Tibial nerve (tissue), 4 donors: Measurements from ENCODE around the gene ALG6. TPM values are rescaled to one million over a fixed set of nuclear protein-coding genes. Genes with fewer than 3 reads are reported as not detected.
"Not testable (repeated sequence)": the region's sequence is repeated elsewhere in the genome, so short reads cannot be mapped to it uniquely, and the experiment has no call there.

Experiments used
- DNase-seq, 2 donors: peaks; one replicate each; pipeline ENCODE4 v3.0.0-alpha.2; 2019; ENCODE audit warnings: low spot score in 2 of 2
- H3K27ac ChIP-seq, 4 donors: fragments of 200-600 bp; sonication (generic) in 3 of 4; one replicate each; pipeline ENCODE4 v1.5.1; 2017 to 2019; ENCODE audit warnings: mild to moderate bottlenecking in 1 of 4
- H3K27me3 ChIP-seq, 2 donors: fragments of 200-600 bp; sonication (generic) in 1 of 2; one replicate each; pipeline versions ENCODE4 v1.5.1 to v1.6.0; 2017 to 2019
- H3K36me3 ChIP-seq, 3 donors: fragments of 200-600 bp; sonication (generic); one replicate each; pipeline ENCODE4 v1.5.1; 2018 to 2019
- H3K4me1 ChIP-seq, 4 donors: fragments of 200-600 bp; sonication (generic) in 3 of 4; one replicate each; pipeline ENCODE4 v1.5.1; 2017 to 2019
- H3K4me3 ChIP-seq, 4 donors: fragments of 200-600 bp; sonication (generic) in 3 of 4; one replicate each; pipeline ENCODE4 v1.5.1; 2017 to 2019; ENCODE audit warnings: mild to moderate bottlenecking in 1 of 4, moderate library complexity in 1 of 4
- H3K9me3 ChIP-seq, 4 donors: fragments of 200-600 bp; sonication (generic) in 3 of 4; one replicate each; pipeline ENCODE4 v1.5.1; 2017 to 2019
- CTCF ChIP-seq, 5 experiments: fragments of 200-600 bp in 3 of 5; fragments of 450-650 bp in 2 of 5; sonication (generic) in 3 of 5; IDR thresholded peaks; one replicate each; pipeline ENCODE4 v1.5.1; 2016 to 2019; ENCODE audit warnings: antibody characterized with exemption in 5 of 5, mild to moderate bottlenecking in 3 of 5, moderate library complexity in 2 of 5
- EP300 ChIP-seq, 2 donors: sonication (generic); formaldehyde crosslinking; IDR thresholded peaks; one replicate each; pipeline ENCODE4 v1.6.1; 2017; ENCODE audit warnings: antibody characterized with exemption in 2 of 2, mild to moderate bottlenecking in 1 of 2
- POLR2A ChIP-seq, 2 donors: fragments of 450-650 bp; IDR thresholded peaks; one replicate each; pipeline ENCODE4 v1.6.1; 2017; ENCODE audit warnings: antibody characterized with exemption in 2 of 2, mild to moderate bottlenecking in 2 of 2, moderate library complexity in 2 of 2
- WGBS, 2 donors: methylation state at CpG; one replicate each; pipeline ENCODE4 v1.1.5; 2018; 5-methylcytosine and 5-hydroxymethylcytosine counted together
- total RNA-seq, 4 donors: library from RNA; depleted of rRNA; stranded (reverse); fragments of >200 nt; gene quantifications; one replicate each; pipeline ENCODE4 v1.1.0, GENCODE V29; 2016

ALG6 gene
- total RNA-seq, 4 donors from 2014 or later = 6.6 to 16.8 (median 13.5) TPM

- H3K9me3 ChIP-seq = no peaks in the 10 kb centered on the region
- peaks cover 0 to 11% of the 10 kb centered on the region in 2 donors for H3K27me3 ChIP-seq
- no peak for DNase-seq
- WGBS, 2 donors = 94 to 95% methylated on average over 5 of the region's 5 CpGs
- no peak overlapping the region for H3K27ac ChIP-seq
- no peaks in the 10 kb centered on the region for H3K36me3 ChIP-seq
- TF ChIP-seq CTCF (IDR thresholded peaks at IDR 0.05) (no peak), EP300 (IDR thresholded peaks at IDR 0.05) (no peak), POLR2A (IDR thresholded peaks at IDR 0.05) (no peak)
- no peaks in the 10 kb centered on the region for H3K4me1 ChIP-seq
- H3K4me3 ChIP-seq = no peak overlapping the region
Observed at GRCh38 chr1:63350320-63350719, 17.1 kb upstream of the ALG6 start.

GRCh38 chr1:63352736-63353135, 14.7 kb upstream of the ALG6 start:
- WGBS, 2 donors = 84 to 88% methylated on average over 2 of the region's 2 CpGs
- Histone ChIP-seq H3K4me3 (no peak overlapping the region), H3K4me1 (no peaks in the 10 kb centered on the region), H3K27me3 (peaks cover 0 to 14% of the 10 kb centered on the region in 2 donors), H3K27ac (no peak overlapping the region), H3K9me3 (no peaks in the 10 kb centered on the region), H3K36me3 (no peaks in the 10 kb centered on the region)
- no peak for TF ChIP-seq EP300 (IDR thresholded peaks at IDR 0.05)
- TF ChIP-seq CTCF (IDR thresholded peaks at IDR 0.05) = no peak
- TF ChIP-seq POLR2A (IDR thresholded peaks at IDR 0.05) = no peak
- DNase-seq = no peak

GRCh38 chr1:63356234-63356633, 11.2 kb upstream of the ALG6 start:
- H3K36me3 ChIP-seq, H3K9me3 ChIP-seq, H3K4me1 ChIP-seq, H3K4me3 ChIP-seq, DNase-seq, H3K27ac ChIP-seq: not testable (repeated sequence)
- WGBS, 2 donors = 84 to 94% methylated on average over 2 of the region's 2 CpGs
- peaks cover 0 to 14% of the 10 kb centered on the region in 2 donors for H3K27me3 ChIP-seq

GRCh38 chr1:63359561-63359960, 7.9 kb upstream of the ALG6 start:
- TF ChIP-seq POLR2A (IDR thresholded peaks at IDR 0.05) (no peak), EP300 (IDR thresholded peaks at IDR 0.05) (no peak), CTCF (IDR thresholded peaks at IDR 0.05) (no peak)
- Histone ChIP-seq H3K4me3 (no peak overlapping the region), H3K36me3 (no peaks in the 10 kb centered on the region), H3K27me3 (peaks cover 0 to 4% of the 10 kb centered on the region in 2 donors), H3K4me1 (no peaks in the 10 kb centered on the region), H3K27ac (no peak overlapping the region), H3K9me3 (no peaks in the 10 kb centered on the region)
- DNase-seq = no peak
- 85 to 90% methylated on average over 5 of the region's 5 CpGs for WGBS, 2 donors

GRCh38 chr1:63362073-63362472, 5.4 kb upstream of the ALG6 start:
- Histone ChIP-seq H3K36me3 (no peaks in the 10 kb centered on the region), H3K4me1 (peaks cover 0 to 5% (median 1%) of the 10 kb centered on the region in 4 donors), H3K4me3 (no peak overlapping the region), H3K27me3 (no peaks in the 10 kb centered on the region), H3K27ac (no peak overlapping the region), H3K9me3 (no peaks in the 10 kb centered on the region)
- WGBS, 2 donors = 90 to 98% methylated on average over 1 of the region's 1 CpG
- DNase-seq = no peak
- TF ChIP-seq CTCF (IDR thresholded peaks at IDR 0.05) = no peak
- TF ChIP-seq POLR2A (IDR thresholded peaks at IDR 0.05) = no peak
- TF ChIP-seq EP300 (IDR thresholded peaks at IDR 0.05) = no peak

GRCh38 chr1:63362578-63362977, 4.8 kb upstream of the ALG6 start:
- no peaks in the 10 kb centered on the region for H3K27me3 ChIP-seq
- 94 to 96% methylated on average over 1 of the region's 1 CpG for WGBS, 2 donors
- H3K4me3 ChIP-seq = no peak overlapping the region
- H3K36me3 ChIP-seq = no peaks in the 10 kb centered on the region
- H3K4me1 ChIP-seq = peaks cover 0 to 6% (median 2%) of the 10 kb centered on the region in 4 donors
- DNase-seq = no peak
- H3K9me3 ChIP-seq = no peaks in the 10 kb centered on the region
- H3K27ac ChIP-seq = no peak overlapping the region
- TF ChIP-seq EP300 (IDR thresholded peaks at IDR 0.05) (no peak), CTCF (IDR thresholded peaks at IDR 0.05) (no peak), POLR2A (IDR thresholded peaks at IDR 0.05) (no peak)
